Measurements from ENCODE around the gene SNX24.

Gene SNX24

GRCh38 chr5:122963305-122963704 is 117.9 kb downstream of the SNX24 start:
- TF ChIP-seq POLR2AphosphoS5 (IDR thresholded peaks at IDR 0.05; ENCODE audit: low read depth) (no peak), GABPA (IDR thresholded peaks at IDR 0.05; ENCODE audit: low read depth) (no peak), SPI1 (IDR thresholded peaks at IDR 0.05; ENCODE audit: borderline replicate concordance, low read depth) (no peak), REST (IDR thresholded peaks at IDR 0.05; ENCODE audit: insufficient replicate concordance, low read depth) (no peak), CTCF (IDR thresholded peaks at IDR 0.05; ENCODE audit: insufficient read depth, low read length) (no peak)
- no peaks in the 10 kb centered on the region for H3K27me3 ChIP-seq (ENCODE audit: insufficient read depth, poor library complexity, severe bottlenecking)
- no peak for DNase-seq (ENCODE audit: low read depth in 1 of 2, low spot score in 1 of 2)
- no peak overlapping the region for H3K4me3 ChIP-seq (replicated peaks; ENCODE audit: insufficient read depth, low read length)
- H3K27ac ChIP-seq (replicated peaks) = no peak overlapping the region

GRCh38 chr5:122965111-122965510 is 119.7 kb downstream of the SNX24 start:
- Histone ChIP-seq H3K27ac (replicated peaks) (no peak overlapping the region), H3K27me3 (ENCODE audit: insufficient read depth, poor library complexity, severe bottlenecking) (no peaks in the 10 kb centered on the region), H3K4me3 (replicated peaks; ENCODE audit: insufficient read depth, low read length) (no peak overlapping the region)
- DNase-seq (ENCODE audit: low read depth in 1 of 2, low spot score in 1 of 2) = no peak
- TF ChIP-seq POLR2AphosphoS5 (IDR thresholded peaks at IDR 0.05; ENCODE audit: low read depth) (no peak), SPI1 (IDR thresholded peaks at IDR 0.05; ENCODE audit: borderline replicate concordance, low read depth) (no peak), GABPA (IDR thresholded peaks at IDR 0.05; ENCODE audit: low read depth) (no peak), CTCF (IDR thresholded peaks at IDR 0.05; ENCODE audit: insufficient read depth, low read length) (no peak), REST (IDR thresholded peaks at IDR 0.05; ENCODE audit: insufficient replicate concordance, low read depth) (no peak)

- Histone ChIP-seq H3K4me3 (replicated peaks; ENCODE audit: insufficient read depth, low read length) (no peak overlapping the region), H3K27me3 (ENCODE audit: insufficient read depth, poor library complexity, severe bottlenecking) (no peaks in the 10 kb centered on the region), H3K27ac (replicated peaks) (no peak overlapping the region)
- TF ChIP-seq GABPA (IDR thresholded peaks at IDR 0.05; ENCODE audit: low read depth) = no peak
- no peak for TF ChIP-seq CTCF (IDR thresholded peaks at IDR 0.05; ENCODE audit: insufficient read depth, low read length)
- no peak for TF ChIP-seq POLR2AphosphoS5 (IDR thresholded peaks at IDR 0.05; ENCODE audit: low read depth)
- TF ChIP-seq SPI1 (IDR thresholded peaks at IDR 0.05; ENCODE audit: borderline replicate concordance, low read depth) = no peak
- no peak for TF ChIP-seq REST (IDR thresholded peaks at IDR 0.05; ENCODE audit: insufficient replicate concordance, low read depth)
- no peak for DNase-seq (ENCODE audit: low read depth in 1 of 2, low spot score in 1 of 2)
Measured at GRCh38 chr5:122967085-122967484, 121.7 kb downstream of the SNX24 start.

Measured in HL-60 (cell line).